Measurements from ENCODE around the gene CCDC85B. TPM values are rescaled to one million over a fixed set of nuclear protein-coding genes. Genes with fewer than 3 reads are reported as not detected.

The CCDC85B gene
- total and polyA plus RNA-seq, 2 of the 13 experiments (the other 11 are each of a cell fraction or from before 2014, with no cell fraction given), result 8.2 to 19.5 TPM

DNA sequence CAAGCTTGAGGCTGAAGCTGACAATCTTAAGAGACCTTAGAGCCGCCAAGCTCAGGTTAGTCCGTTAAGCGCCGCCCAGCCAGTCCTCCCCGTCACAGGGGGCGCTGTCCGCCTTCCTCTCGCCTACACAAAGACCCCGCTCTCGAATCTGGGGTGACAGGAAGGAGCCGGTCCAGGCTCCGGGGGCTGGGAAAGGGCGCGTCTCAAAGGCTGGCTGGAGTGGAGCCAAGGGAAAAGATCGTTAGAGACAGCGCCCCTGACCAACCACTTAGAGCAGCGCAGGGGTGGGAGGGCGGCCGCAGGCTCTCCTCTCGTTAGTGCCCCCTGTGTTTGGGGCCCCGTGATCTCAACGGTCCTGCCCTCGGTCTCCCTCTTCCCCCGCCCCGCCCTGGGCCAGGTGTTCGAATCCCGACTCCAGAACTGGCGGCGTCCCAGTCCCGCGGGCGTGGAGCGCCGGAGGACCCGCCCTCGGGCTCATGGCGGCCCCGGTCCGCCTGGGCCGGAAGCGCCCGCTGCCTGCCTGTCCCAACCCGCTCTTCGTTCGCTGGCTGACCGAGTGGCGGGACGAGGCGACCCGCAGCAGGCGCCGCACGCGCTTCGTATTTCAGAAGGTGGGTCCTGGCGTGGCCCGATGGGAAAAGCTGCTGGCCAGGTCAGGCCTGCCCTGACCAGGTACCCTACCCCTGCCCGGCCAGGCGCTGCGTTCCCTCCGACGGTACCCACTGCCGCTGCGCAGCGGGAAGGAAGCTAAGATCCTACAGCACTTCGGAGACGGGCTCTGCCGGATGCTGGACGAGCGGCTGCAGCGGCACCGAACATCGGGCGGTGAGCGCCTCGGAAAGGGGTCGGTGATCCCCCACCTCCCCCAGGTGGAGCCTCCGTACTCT lies 30.0 kb upstream of the CCDC85B start, which contains the start of gene MUS81 (continued):
- TF ChIP-seq, protein P1, sequence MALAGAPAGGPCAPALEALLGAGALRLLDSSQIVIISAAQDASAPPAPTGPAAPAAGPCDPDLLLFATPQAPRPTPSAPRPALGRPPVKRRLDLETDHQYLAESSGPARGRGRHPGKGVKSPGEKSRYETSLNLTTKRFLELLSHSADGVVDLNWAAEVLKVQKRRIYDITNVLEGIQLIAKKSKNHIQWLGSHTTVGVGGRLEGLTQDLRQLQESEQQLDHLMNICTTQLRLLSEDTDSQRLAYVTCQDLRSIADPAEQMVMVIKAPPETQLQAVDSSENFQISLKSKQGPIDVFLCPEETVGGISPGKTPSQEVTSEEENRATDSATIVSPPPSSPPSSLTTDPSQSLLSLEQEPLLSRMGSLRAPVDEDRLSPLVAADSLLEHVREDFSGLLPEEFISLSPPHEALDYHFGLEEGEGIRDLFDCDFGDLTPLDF (CRISPR knock-in tag; IDR thresholded peaks at IDR 0.05), result peak; percentile 70
- TF ChIP-seq KLF16 (CRISPR knock-in tag; IDR thresholded peaks at IDR 0.05) (peak in 1 of 2 experiments; percentile 48; a peak in 1 of 4 replicates), FOXJ3 (CRISPR knock-in tag; IDR thresholded peaks at IDR 0.05; ENCODE audit: borderline replicate concordance) (0 out of 2 replicates have a peak, but pooled peaks have one; percentile 41), FOXO1 (CRISPR knock-in tag; IDR thresholded peaks at IDR 0.05) (no peak), ETV6 (CRISPR knock-in tag; conservative IDR thresholded peaks at IDR 0.05) (no peak; the same call in 1 of the 2 replicates), ZNF772 (CRISPR knock-in tag; IDR thresholded peaks at IDR 0.05) (peak; percentile 72), TGIF2 (CRISPR knock-in tag; IDR thresholded peaks at IDR 0.05) (peak; percentile 90), NFRKB (IDR thresholded peaks at IDR 0.05) (no peak), ZSCAN25 (CRISPR knock-in tag; IDR thresholded peaks at IDR 0.05) (no peak; the same call in 1 of the 2 replicates)
- TF ChIP-seq, protein P2, sequence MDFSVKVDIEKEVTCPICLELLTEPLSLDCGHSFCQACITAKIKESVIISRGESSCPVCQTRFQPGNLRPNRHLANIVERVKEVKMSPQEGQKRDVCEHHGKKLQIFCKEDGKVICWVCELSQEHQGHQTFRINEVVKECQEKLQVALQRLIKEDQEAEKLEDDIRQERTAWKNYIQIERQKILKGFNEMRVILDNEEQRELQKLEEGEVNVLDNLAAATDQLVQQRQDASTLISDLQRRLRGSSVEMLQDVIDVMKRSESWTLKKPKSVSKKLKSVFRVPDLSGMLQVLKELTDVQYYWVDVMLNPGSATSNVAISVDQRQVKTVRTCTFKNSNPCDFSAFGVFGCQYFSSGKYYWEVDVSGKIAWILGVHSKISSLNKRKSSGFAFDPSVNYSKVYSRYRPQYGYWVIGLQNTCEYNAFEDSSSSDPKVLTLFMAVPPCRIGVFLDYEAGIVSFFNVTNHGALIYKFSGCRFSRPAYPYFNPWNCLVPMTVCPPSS (IDR thresholded peaks at IDR 0.05), result no peak
- TF ChIP-seq, protein P3, sequence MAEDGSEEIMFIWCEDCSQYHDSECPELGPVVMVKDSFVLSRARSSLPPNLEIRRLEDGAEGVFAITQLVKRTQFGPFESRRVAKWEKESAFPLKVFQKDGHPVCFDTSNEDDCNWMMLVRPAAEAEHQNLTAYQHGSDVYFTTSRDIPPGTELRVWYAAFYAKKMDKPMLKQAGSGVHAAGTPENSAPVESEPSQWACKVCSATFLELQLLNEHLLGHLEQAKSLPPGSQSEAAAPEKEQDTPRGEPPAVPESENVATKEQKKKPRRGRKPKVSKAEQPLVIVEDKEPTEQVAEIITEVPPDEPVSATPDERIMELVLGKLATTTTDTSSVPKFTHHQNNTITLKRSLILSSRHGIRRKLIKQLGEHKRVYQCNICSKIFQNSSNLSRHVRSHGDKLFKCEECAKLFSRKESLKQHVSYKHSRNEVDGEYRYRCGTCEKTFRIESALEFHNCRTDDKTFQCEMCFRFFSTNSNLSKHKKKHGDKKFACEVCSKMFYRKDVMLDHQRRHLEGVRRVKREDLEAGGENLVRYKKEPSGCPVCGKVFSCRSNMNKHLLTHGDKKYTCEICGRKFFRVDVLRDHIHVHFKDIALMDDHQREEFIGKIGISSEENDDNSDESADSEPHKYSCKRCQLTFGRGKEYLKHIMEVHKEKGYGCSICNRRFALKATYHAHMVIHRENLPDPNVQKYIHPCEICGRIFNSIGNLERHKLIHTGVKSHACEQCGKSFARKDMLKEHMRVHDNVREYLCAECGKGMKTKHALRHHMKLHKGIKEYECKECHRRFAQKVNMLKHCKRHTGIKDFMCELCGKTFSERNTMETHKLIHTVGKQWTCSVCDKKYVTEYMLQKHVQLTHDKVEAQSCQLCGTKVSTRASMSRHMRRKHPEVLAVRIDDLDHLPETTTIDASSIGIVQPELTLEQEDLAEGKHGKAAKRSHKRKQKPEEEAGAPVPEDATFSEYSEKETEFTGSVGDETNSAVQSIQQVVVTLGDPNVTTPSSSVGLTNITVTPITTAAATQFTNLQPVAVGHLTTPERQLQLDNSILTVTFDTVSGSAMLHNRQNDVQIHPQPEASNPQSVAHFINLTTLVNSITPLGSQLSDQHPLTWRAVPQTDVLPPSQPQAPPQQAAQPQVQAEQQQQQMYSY (CRISPR knock-in tag; IDR thresholded peaks at IDR 0.05), result peak; percentile 91
- TF ChIP-seq, protein P4, sequence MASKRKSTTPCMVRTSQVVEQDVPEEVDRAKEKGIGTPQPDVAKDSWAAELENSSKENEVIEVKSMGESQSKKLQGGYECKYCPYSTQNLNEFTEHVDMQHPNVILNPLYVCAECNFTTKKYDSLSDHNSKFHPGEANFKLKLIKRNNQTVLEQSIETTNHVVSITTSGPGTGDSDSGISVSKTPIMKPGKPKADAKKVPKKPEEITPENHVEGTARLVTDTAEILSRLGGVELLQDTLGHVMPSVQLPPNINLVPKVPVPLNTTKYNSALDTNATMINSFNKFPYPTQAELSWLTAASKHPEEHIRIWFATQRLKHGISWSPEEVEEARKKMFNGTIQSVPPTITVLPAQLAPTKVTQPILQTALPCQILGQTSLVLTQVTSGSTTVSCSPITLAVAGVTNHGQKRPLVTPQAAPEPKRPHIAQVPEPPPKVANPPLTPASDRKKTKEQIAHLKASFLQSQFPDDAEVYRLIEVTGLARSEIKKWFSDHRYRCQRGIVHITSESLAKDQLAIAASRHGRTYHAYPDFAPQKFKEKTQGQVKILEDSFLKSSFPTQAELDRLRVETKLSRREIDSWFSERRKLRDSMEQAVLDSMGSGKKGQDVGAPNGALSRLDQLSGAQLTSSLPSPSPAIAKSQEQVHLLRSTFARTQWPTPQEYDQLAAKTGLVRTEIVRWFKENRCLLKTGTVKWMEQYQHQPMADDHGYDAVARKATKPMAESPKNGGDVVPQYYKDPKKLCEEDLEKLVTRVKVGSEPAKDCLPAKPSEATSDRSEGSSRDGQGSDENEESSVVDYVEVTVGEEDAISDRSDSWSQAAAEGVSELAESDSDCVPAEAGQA (IDR thresholded peaks at IDR 0.05; ENCODE audit: low read depth), result 0 out of 2 replicates have a peak, but pooled peaks have one; percentile 56
- TF ChIP-seq, protein P4 (CRISPR knock-in tag; IDR thresholded peaks at IDR 0.05; ENCODE audit: borderline replicate concordance), result 0 out of 2 replicates have a peak, but pooled peaks have one; percentile 21
- TF ChIP-seq, protein P5, sequence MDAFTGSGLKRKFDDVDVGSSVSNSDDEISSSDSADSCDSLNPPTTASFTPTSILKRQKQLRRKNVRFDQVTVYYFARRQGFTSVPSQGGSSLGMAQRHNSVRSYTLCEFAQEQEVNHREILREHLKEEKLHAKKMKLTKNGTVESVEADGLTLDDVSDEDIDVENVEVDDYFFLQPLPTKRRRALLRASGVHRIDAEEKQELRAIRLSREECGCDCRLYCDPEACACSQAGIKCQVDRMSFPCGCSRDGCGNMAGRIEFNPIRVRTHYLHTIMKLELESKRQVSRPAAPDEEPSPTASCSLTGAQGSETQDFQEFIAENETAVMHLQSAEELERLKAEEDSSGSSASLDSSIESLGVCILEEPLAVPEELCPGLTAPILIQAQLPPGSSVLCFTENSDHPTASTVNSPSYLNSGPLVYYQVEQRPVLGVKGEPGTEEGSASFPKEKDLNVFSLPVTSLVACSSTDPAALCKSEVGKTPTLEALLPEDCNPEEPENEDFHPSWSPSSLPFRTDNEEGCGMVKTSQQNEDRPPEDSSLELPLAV (CRISPR knock-in tag; conservative IDR thresholded peaks at IDR 0.05; ENCODE audit: low read depth), result no peak

Measured in HepG2 (cell line).